ENCODE results near the gene PPARD.

DNA sequence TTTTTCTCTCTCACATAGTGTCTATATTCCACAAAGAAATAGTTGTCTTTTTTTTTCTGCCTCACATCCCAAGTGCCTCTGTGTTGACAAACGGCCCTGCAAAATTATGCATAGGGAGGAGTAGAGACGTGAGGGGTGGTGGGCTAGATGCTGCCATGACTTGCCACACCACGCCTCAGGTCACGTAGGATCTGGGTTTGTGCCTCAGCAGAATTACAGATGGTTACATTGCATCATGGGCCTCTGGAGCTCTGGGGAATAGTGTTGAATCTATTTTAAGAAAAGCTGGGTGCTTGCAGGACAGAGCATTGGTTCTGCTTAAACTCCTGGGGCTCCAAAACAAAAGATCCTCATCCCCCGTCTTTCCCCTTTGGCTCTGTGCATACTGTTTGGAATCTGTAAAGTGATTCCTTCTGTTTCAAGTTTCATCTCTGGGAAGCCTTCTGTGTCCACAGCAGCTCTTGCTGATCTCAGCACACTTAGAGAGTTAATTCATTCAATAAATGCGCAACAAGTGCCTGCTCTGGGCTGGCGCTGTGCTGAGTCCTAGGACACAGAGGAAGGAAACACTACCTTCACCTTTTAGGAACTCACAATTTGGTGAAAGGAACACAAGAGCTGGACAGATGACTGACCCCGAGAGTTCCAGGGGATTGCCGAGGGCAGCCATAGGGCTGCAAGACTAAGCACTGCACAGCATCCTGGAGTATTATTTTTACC lies 112.2 kb downstream of the PPARD start:
- TF ChIP-seq, protein P1, sequence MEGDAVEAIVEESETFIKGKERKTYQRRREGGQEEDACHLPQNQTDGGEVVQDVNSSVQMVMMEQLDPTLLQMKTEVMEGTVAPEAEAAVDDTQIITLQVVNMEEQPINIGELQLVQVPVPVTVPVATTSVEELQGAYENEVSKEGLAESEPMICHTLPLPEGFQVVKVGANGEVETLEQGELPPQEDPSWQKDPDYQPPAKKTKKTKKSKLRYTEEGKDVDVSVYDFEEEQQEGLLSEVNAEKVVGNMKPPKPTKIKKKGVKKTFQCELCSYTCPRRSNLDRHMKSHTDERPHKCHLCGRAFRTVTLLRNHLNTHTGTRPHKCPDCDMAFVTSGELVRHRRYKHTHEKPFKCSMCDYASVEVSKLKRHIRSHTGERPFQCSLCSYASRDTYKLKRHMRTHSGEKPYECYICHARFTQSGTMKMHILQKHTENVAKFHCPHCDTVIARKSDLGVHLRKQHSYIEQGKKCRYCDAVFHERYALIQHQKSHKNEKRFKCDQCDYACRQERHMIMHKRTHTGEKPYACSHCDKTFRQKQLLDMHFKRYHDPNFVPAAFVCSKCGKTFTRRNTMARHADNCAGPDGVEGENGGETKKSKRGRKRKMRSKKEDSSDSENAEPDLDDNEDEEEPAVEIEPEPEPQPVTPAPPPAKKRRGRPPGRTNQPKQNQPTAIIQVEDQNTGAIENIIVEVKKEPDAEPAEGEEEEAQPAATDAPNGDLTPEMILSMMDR (IDR thresholded peaks at IDR 0.05), result no peak
- TF ChIP-seq POLR2A (IDR thresholded peaks at IDR 0.05), result no peak

All from lower leg skin (tissue), 3 donors.